Measurements from ENCODE around the gene CDH20.

Gene CDH20

DNA sequence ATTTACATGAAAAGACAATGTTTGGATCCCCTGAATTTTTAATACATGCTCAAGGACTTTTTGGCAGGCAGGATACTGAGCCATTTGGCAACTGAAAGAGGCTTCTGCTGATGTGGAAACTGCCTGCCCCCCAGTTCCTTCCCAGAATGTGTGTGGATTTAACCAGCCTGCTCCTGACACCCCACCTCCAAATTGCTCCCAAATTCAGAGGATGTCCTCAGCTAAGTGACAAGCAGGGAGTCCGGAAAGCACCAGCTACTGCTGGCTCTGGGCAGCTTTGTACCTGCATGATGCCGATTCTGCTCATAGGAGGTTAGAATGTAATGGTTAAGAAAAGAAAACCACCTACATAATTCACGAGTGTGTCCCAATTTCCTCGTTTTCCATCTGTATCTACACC is 197.5 kb downstream of the CDH20 start:
- TF ChIP-seq, protein P1, sequence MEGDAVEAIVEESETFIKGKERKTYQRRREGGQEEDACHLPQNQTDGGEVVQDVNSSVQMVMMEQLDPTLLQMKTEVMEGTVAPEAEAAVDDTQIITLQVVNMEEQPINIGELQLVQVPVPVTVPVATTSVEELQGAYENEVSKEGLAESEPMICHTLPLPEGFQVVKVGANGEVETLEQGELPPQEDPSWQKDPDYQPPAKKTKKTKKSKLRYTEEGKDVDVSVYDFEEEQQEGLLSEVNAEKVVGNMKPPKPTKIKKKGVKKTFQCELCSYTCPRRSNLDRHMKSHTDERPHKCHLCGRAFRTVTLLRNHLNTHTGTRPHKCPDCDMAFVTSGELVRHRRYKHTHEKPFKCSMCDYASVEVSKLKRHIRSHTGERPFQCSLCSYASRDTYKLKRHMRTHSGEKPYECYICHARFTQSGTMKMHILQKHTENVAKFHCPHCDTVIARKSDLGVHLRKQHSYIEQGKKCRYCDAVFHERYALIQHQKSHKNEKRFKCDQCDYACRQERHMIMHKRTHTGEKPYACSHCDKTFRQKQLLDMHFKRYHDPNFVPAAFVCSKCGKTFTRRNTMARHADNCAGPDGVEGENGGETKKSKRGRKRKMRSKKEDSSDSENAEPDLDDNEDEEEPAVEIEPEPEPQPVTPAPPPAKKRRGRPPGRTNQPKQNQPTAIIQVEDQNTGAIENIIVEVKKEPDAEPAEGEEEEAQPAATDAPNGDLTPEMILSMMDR (IDR thresholded peaks at IDR 0.05; ENCODE audit: low read depth, low read length), result no peak
- TF ChIP-seq MYC (IDR thresholded peaks at IDR 0.05; ENCODE audit: low read depth, low read length), result no peak
- no peak for TF ChIP-seq POLR2A (IDR thresholded peaks at IDR 0.05; ENCODE audit: extremely low read depth, insufficient read length)
- TF ChIP-seq MAX (IDR thresholded peaks at IDR 0.05; ENCODE audit: low read depth, low read length), result no peak
- DNase-seq (ENCODE audit: low read depth), result no peak
- no peak overlapping the region for H3K4me3 ChIP-seq (ENCODE audit: low read depth, low read length)

GRCh38 chr18:61531182-61531581 is 198.0 kb downstream of the CDH20 start:
- TF ChIP-seq, protein P1 (IDR thresholded peaks at IDR 0.05; ENCODE audit: low read depth, low read length), result no peak
- TF ChIP-seq MAX (IDR thresholded peaks at IDR 0.05; ENCODE audit: low read depth, low read length) (no peak), MYC (IDR thresholded peaks at IDR 0.05; ENCODE audit: low read depth, low read length) (no peak), POLR2A (IDR thresholded peaks at IDR 0.05; ENCODE audit: extremely low read depth, insufficient read length) (no peak)
- no peak overlapping the region for H3K4me3 ChIP-seq (ENCODE audit: low read depth, low read length)
- DNase-seq (ENCODE audit: low read depth), result no peak

DNA sequence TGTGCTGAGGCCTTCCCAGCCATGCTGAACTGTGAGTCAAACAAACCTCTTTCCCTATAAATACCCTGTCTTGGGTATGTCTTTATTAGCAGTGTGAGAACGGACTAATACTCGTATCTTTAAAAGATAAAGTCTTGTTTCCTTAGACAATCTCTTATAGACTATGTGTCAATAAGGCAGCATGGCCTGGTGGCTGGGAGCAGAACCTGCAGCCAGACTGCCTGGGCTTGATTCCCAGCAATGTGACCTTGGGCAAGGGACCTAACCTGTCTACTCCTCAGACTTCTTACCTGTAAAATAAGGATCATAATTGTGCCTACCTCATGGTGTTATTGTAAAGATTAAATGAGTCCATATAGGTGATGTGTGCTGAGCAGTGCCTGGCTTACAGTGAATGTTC is 198.7 kb downstream of the CDH20 start:
- no peak for DNase-seq (ENCODE audit: low read depth)
- TF ChIP-seq, protein P1 (IDR thresholded peaks at IDR 0.05; ENCODE audit: low read depth, low read length), result no peak
- TF ChIP-seq MAX (IDR thresholded peaks at IDR 0.05; ENCODE audit: low read depth, low read length) (no peak), POLR2A (IDR thresholded peaks at IDR 0.05; ENCODE audit: extremely low read depth, insufficient read length) (no peak), MYC (IDR thresholded peaks at IDR 0.05; ENCODE audit: low read depth, low read length) (no peak)
- H3K4me3 ChIP-seq (ENCODE audit: low read depth, low read length), result no peak overlapping the region

DNA sequence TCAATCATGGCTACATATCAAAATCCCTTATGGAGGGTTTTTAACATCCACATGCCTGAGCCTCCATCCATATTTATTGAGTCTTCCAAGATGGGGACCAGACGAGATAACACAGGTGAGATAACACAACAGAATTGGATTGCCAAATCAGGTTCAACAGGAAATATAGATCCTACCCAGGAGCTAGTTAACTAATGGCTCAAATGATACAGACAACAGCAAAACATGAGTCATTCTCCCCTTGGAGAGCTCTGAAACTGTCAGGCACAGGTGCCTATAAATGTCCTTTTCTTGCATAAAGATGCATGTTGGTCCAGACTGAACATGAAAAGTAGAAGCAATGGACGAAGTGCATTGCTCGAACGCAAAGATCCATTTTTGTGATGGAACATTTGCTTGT is 202.2 kb downstream of the CDH20 start:
- DNase-seq (ENCODE audit: low read depth), result no peak
- TF ChIP-seq MAX (IDR thresholded peaks at IDR 0.05; ENCODE audit: low read depth, low read length), result no peak
- TF ChIP-seq, protein P1 (IDR thresholded peaks at IDR 0.05; ENCODE audit: low read depth, low read length), result no peak
- no peak overlapping the region for H3K4me3 ChIP-seq (ENCODE audit: low read depth, low read length)

- no peak for DNase-seq (ENCODE audit: low read depth)
- TF ChIP-seq MYC (IDR thresholded peaks at IDR 0.05; ENCODE audit: low read depth, low read length) (no peak), MAX (IDR thresholded peaks at IDR 0.05; ENCODE audit: low read depth, low read length) (no peak), POLR2A (IDR thresholded peaks at IDR 0.05; ENCODE audit: extremely low read depth, insufficient read length) (no peak)
- TF ChIP-seq, protein P1 (IDR thresholded peaks at IDR 0.05; ENCODE audit: low read depth, low read length), result no peak
- H3K4me3 ChIP-seq (ENCODE audit: low read depth, low read length), result no peak overlapping the region
Measured at GRCh38 chr18:61541673-61542072, 208.4 kb downstream of the CDH20 start.

DNA sequence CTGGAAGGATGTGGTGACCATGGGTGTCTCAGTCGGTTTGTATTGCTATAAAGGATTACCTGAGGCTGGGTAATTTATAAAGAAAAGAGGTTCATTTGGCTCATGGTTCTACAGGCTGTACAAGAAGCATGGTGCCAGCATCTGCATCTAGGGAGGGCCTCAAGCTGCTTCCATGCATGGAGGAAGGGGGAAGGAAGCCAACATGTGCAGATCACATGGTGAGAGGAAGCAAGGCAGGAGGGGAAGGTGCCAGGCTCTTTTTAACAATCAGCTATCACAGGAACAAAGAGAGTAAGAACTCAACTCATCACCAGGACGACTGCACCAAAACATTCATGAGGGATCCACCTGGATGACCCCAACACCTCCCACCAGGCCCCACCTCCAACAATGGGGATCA is 209.4 kb downstream of the CDH20 start:
- TF ChIP-seq, protein P1 (IDR thresholded peaks at IDR 0.05; ENCODE audit: low read depth, low read length), result no peak
- TF ChIP-seq MAX (IDR thresholded peaks at IDR 0.05; ENCODE audit: low read depth, low read length), result no peak
- no peak for TF ChIP-seq MYC (IDR thresholded peaks at IDR 0.05; ENCODE audit: low read depth, low read length)

More for the DNA sequence above, 209.4 kb downstream of the CDH20 start:
- DNase-seq (ENCODE audit: low read depth), result no peak
- no peak overlapping the region for H3K4me3 ChIP-seq (ENCODE audit: low read depth, low read length)
